ENCODE data around the gene GPR22. TPM values are rescaled to one million over a fixed set of nuclear protein-coding genes. Genes with fewer than 3 reads are reported as not detected.

Gene GPR22
- total RNA-seq, 4 donors from 2014 or later = 0.14 TPM; not detected in 3

- H3K4me3 ChIP-seq = no peak overlapping the region
- intact Hi-C loops (cut with DNase I; ENCODE audit: low total_unique reads) (no loop called here), in situ Hi-C loops (cut with MboI; ENCODE audit: low pct_ligation_motif_present in 1 of 4, low pct_unique_long_range_greater_than_20kb in 1 of 4, low sequenced_read_pairs in 3 of 4) (no loop called here)
- H3K27me3 ChIP-seq = no peaks in the 10 kb centered on the region
- H3K4me1 ChIP-seq = peaks cover 5 to 18% (median 13%) of the 10 kb centered on the region in 4 donors
- DNase-seq = no peak
- no peaks in the 10 kb centered on the region for H3K36me3 ChIP-seq
- H3K27ac ChIP-seq = no peak overlapping the region
- TF ChIP-seq EP300 (IDR thresholded peaks at IDR 0.05; ENCODE audit: low read depth) (no peak), POLR2AphosphoS5 (IDR thresholded peaks at IDR 0.05) (no peak), CTCF (IDR thresholded peaks at IDR 0.05) (no peak), POLR2A (IDR thresholded peaks at IDR 0.05) (no peak)
- H3K9me3 ChIP-seq = no peaks in the 10 kb centered on the region
Observed at GRCh38 chr7:107503687-107504086, 33.8 kb downstream of the GPR22 start.

- Histone ChIP-seq H3K27ac (peak overlapping the region in 3 of 4 donors; percentile 71 to 86 (median 85)), H3K36me3 (no peaks in the 10 kb centered on the region), H3K4me3 (no peak overlapping the region), H3K9me3 (no peaks in the 10 kb centered on the region), H3K4me1 (peaks cover 5 to 18% (median 13%) of the 10 kb centered on the region in 4 donors), H3K27me3 (no peaks in the 10 kb centered on the region)
- intact Hi-C loops (cut with DNase I; ENCODE audit: low total_unique reads) = no loop called here
- WGBS, 2 donors (ENCODE audit: low coverage in 1 of 2) = 100% methylated on average over 1 of the region's 1 CpG; no CpG with 5 or more reads in 1 of the 2 donors
- no peak for DNase-seq
- no peak for TF ChIP-seq CTCF (IDR thresholded peaks at IDR 0.05)
- no peak for TF ChIP-seq POLR2AphosphoS5 (IDR thresholded peaks at IDR 0.05)
- TF ChIP-seq EP300 (IDR thresholded peaks at IDR 0.05; ENCODE audit: low read depth) = no peak
- TF ChIP-seq POLR2A (IDR thresholded peaks at IDR 0.05) = no peak
- in situ Hi-C loops (cut with MboI; ENCODE audit: low pct_ligation_motif_present in 1 of 4, low pct_unique_long_range_greater_than_20kb in 1 of 4, low sequenced_read_pairs in 3 of 4) = no loop called here
Observed at GRCh38 chr7:107505362-107505761, 35.5 kb downstream of the GPR22 start.

- in situ Hi-C loops (cut with MboI; ENCODE audit: low pct_ligation_motif_present in 1 of 4, low pct_unique_long_range_greater_than_20kb in 1 of 4, low sequenced_read_pairs in 3 of 4) = no loop called here
- H3K27ac ChIP-seq = peak overlapping the region; percentile 71 to 86 (median 80)
- intact Hi-C loops (cut with DNase I; ENCODE audit: low total_unique reads) = no loop called here
Observed at GRCh38 chr7:107505997-107506673, 36.3 kb downstream of the GPR22 start.

More at GRCh38 chr7:107505997-107506673, 36.3 kb downstream of the GPR22 start:
- Histone ChIP-seq H3K36me3 (no peaks in the 10 kb centered on the region), H3K4me3 (no peak overlapping the region), H3K4me1 (peaks cover 5 to 18% (median 13%) of the 10 kb centered on the region in 4 donors), H3K27me3 (no peaks in the 10 kb centered on the region), H3K9me3 (no peaks in the 10 kb centered on the region)
- 81% methylated on average over 2 of the region's 2 CpGs; no CpG with 5 or more reads in 1 of the 2 donors for WGBS, 2 donors (ENCODE audit: low coverage in 1 of 2)
- DNase-seq = peak; percentile 71
- no peak for TF ChIP-seq CTCF (IDR thresholded peaks at IDR 0.05)
- TF ChIP-seq POLR2A (IDR thresholded peaks at IDR 0.05) = peak; percentile 6
- no peak for TF ChIP-seq EP300 (IDR thresholded peaks at IDR 0.05; ENCODE audit: low read depth)
- TF ChIP-seq POLR2AphosphoS5 (IDR thresholded peaks at IDR 0.05) = peak in 1 of 3 donors; percentile 30

All from transverse colon (tissue), 4 donors.